Left kidney (tissue), 2 donors: ENCODE results near the gene HELZ. TPM values are rescaled to one million over a fixed set of nuclear protein-coding genes. Genes with fewer than 3 reads are reported as not detected.
"Not testable (repeated sequence)": the region's sequence is repeated elsewhere in the genome, so short reads cannot be mapped to it uniquely, and the experiment has no call there.

Experiments
- DNase-seq: peaks from one replicate; pipeline ENCODE4 v3.0.0-alpha.2; 2013
- polyA plus RNA-seq: library from polyadenylated mRNA; unstranded; fragments of 120-200 nt; gene quantifications from one replicate; pipeline ENCODE4 v1.2.1, GENCODE V29; 2013; ENCODE audit not compliant: insufficient read length

HELZ gene
- polyA plus RNA-seq, 1 donor: 40.5 TPM

DNA sequence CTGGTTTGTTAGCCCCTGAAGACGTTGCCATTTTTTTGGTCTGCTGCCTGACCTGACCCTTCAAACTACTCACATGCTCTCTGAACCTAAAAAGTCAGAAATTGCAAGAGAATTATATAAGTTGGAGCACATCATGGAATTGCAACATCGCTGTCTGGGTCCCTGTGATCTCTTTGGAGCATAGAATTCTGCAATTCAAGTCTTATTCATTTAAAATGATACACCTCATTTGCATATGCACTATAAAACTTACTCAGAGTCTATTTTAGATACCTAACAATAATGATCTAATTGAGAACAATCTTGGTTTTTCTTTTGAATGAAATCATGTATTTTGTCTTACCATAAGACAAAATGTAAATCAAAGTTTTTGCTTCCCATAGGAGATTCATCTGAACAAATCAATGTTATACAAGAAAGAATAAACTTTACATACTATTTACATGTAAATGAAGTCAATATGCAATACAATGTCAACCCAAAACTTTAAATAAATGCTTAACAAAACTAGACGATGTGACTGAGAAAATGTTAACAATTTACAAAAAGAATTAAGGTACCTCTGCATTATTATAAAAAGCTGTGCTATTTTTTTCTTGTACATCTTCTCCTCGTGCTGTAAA, 99.7 kb downstream of the HELZ start:
- DNase-seq: no peak

- DNase-seq: no peak
These were observed 101.7 kb downstream of the HELZ start for GRCh38 chr17:67143318-67143717.

DNA sequence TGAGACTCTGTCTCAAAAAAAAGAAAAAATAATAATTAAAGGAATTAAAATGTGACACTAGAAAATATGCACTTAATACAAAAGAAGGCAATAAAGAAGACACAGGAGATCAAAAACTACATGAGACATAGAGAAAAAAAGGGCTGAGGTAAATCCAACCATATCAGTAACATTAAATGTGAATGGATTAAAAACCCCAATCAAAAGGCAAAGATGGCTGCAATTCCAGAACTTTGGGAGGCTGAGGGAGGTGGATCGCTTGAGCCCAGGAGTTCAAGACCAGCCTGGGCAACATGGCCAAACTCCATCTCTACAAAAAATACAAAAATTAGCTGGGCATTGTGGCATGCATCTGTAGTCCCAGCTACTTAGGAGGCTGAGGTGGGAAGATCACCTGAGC, 103.0 kb downstream of the HELZ start:
- DNase-seq: not testable (repeated sequence)

GRCh38 chr17:67139784-67140665, 105.0 kb downstream of the HELZ start:
- no peak for DNase-seq

GRCh38 chr17:67139289-67139688, 105.7 kb downstream of the HELZ start:
- DNase-seq: no peak

GRCh38 chr17:67138392-67138791, 106.6 kb downstream of the HELZ start:
- DNase-seq: no peak

DNA sequence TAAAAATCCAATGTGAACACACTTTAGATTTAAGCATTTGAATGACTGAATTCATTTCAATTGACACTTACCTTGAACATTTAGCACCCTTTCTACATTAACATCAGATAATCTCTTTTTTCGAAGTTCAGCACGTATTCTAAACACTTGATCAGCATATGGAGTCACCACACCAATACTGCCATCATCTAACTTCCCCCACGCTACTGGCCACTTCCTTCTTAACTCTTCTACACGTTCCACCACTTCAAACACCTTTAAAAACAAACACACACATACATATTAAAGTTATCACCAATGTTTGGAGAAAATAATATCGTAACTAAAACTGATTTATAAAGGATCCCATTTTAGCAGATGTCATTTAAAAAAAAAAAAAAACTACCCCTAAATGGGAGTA, 107.1 kb downstream of the HELZ start:
- no peak for DNase-seq

DNA sequence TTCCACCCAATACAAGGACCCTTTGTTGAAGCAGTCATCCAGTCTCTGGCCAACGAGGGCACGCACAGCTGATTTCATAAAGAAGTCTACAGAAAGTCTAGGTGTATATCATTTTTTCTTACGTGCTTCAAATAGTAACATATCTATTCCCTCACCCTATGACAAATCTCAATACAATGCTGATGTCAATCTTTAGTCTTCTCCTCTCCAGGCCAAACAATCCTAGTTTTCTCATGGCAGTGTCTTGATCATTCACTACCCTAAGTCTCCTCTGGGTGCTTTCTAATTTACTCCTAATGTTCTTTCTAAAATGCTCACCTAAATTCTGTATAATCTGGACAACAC, 108.0 kb downstream of the HELZ start:
- DNase-seq: no peak

GRCh38 chr17:67136191-67137025, 108.6 kb downstream of the HELZ start:
- DNase-seq: no peak

- no peak for DNase-seq
These were observed 111.8 kb downstream of the HELZ start for GRCh38 chr17:67133161-67133560.

GRCh38 chr17:67132366-67132765, 112.6 kb downstream of the HELZ start:
- DNase-seq: no peak

- DNase-seq: no peak
These were observed 114.2 kb downstream of the HELZ start for GRCh38 chr17:67130768-67131167.

DNA sequence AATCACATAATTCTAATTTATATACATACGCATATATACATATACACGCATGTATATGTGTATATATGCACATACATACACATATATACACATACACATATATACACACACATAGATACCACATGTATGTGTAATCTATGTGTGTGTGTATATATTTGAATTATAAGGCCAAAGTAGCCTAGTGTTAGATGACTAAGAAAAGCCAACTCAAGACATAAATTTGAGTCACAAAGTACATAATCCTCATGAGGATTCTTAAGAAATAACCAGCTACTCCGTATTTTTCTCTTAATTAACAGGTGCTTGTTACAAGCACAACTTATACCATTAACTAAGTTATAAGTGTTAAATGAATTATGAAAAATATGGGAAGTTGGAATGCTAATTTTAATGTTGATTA, 115.7 kb downstream of the HELZ start:
- no peak for DNase-seq

DNA sequence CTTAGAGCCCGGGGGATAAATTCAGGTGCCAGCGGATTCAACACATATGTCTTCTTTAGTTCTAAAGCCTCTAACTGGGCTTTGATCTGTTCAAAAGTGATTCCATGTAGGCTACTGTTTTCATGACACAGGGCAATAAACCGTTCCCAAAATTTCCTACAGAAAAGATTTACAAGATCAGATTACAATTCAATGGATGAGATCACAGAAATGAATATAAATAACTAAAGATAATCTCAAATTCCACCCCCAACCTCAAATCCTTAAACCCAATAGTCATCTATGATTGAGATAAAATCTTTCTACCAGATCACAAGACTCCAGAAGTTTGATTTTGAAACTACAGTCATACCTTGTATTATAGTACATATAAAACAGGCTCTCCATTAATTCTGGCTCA, 116.3 kb downstream of the HELZ start:
- DNase-seq: no peak

DNA sequence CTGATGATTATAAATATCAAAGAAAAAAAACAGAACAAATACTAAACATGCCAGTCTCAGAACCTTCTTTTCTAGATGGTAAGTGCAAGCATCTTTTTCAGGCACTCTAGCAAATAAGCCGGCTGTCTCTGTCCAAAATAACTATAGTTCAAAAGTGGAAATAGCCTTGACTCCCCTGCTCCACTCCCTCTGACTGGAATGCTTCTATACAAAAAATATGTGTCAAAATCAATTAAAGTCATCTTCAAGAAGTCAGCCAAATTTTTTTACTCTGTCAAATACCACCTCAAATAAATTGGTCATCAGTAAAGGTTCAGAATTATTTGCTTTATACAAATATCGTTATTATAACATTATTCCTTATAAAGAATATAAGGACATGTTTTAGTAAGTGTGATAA, 117.1 kb downstream of the HELZ start:
- DNase-seq: no peak

GRCh38 chr17:67126983-67127382, 118.0 kb downstream of the HELZ start:
- DNase-seq: no peak

- not testable (repeated sequence) for DNase-seq
These were observed 118.5 kb downstream of the HELZ start for GRCh38 chr17:67126543-67126942.

- DNase-seq: no peak
These were observed 119.1 kb downstream of the HELZ start for GRCh38 chr17:67125924-67126323.

GRCh38 chr17:67125417-67125816, 119.6 kb downstream of the HELZ start:
- DNase-seq: no peak

- no peak for DNase-seq
These were observed 120.4 kb downstream of the HELZ start for GRCh38 chr17:67124450-67125148.

DNA sequence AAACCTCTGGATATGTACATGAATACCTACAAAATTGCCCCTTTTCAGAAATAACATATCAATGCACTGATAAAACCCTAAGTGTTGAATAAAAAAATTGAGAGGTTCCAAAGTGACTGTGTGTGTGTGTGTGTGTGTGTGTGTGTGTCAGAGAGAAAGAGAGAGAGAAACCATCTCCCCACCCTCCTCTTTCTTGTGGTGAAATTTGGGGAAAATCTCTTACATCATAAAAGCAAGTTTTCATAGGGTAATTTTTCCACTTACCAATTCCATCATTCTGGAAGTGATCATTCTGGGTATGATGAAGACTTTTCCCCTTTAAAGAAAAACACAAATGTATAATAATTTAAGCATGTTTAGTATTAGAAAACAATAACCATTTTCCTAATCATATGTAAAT, 121.3 kb downstream of the HELZ start:
- DNase-seq: no peak

DNA sequence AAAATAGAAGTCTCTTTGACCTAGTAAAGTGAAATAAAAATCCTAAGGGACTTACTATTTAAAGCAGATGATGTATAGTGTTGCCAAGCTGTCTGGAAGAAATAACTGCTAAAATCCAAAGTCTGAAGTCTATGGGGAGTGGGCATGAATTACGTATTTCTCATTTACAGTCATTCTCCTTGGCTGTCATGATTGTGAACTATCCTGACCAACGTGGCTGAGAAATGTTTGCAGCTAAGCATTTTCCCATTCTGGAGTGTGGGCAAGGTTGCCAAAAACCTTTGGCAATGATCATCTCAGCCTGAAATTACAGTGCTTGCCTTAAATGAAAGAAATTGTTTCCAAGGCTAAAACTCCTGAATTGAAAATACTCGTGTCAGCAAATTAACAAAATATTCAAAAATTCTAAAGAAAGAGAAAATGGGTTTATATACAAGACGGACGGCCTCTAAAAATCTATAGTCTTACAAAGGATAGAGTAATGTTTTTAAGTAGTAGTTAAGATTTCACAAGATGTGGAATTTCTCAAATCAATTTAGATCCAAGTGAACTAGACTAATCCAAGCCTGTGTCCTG, 123.6 kb downstream of the HELZ start:
- no peak for DNase-seq
